GM18511 (cell line): ENCODE data around the gene FGD4.
"Not testable (repeated sequence)": the region's sequence is repeated elsewhere in the genome, so short reads cannot be mapped to it uniquely, and the experiment has no call there.

Experiments used
- ATAC-seq: cut with Tn5 transposase; IDR thresholded peaks from one replicate; pipeline ENCODE4 v1.9.1; 2021; ENCODE audit warnings: mild to moderate bottlenecking, moderate library complexity; ENCODE audit not compliant: unreplicated experiment

The FGD4 gene

DNA sequence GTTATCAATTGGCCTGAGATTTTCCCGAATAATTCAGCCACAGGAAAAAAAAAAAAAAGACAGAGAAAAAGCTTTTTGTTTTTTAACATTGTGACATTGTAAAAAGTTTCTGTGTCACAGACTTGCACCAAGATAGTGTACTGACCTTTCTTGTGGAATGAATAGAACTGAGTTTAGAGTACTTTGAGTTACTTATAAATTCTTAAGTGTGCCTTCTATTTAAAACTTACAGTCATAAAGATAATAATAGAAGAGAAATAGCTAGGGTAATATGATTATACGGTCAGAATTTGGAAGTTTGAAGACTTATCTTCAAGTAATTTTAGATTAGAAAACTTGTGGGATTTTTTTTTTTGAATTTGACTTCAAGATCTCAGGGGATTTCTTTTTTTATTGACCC, 88.8 kb downstream of the FGD4 start:
- no peak for ATAC-seq

DNA sequence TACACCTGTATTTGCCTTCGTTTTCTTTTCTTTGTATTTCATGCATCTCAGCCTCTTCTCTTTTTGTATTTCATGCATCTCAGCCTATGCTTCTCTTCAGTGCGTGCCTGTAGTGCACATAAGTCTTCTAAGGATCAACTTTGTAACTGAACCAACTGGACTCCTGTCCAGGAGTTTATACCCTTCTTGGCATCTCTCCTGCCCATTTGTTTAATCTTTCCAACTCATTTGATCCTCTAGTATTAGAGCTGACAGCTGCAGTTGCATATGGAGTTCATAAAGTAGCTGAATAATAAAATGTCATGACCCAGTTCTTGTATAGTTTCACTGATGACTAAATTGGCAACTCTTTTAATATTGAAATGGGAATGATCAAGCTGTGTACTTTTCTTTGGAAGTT, 89.7 kb downstream of the FGD4 start:
- no peak for ATAC-seq

DNA sequence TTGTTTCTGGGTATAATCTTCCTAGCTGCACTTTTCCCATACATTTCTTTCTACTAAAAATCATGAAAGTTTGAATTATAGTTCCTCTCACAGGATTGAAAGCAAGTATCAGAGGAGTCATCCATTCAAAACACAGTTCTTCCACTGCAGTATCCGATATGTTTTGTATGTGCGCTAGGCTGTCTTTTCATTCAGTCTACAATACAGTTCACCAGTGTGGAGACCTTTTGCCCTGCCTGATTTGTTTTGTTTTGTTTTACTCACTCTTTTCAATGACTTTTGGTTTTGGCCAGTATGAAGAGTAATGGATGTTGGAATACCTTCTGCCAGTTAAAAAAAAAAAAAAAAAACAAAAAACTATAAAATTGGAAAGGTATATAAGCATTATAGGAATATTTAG, 91.4 kb downstream of the FGD4 start:
- ATAC-seq = no peak

DNA sequence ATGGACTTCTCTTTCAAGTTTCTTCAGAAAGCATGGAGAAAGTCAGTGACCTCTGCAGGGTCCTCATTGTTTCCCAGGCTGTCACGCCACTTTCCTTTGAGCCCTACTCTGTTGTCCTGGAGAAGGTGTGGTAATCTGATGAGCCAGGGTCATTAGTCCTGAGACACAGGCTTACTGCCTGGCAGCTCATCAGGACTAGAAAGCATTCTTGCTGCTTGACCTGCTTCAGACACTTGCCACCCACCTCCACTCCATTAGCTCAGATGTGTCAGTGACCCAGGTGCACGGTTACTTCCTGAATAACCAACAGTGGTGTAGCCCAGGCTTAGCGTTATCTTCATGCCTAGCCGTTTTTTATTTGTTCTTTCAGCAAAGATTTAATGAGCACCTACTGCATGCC, 93.9 kb downstream of the FGD4 start:
- no peak for ATAC-seq

DNA sequence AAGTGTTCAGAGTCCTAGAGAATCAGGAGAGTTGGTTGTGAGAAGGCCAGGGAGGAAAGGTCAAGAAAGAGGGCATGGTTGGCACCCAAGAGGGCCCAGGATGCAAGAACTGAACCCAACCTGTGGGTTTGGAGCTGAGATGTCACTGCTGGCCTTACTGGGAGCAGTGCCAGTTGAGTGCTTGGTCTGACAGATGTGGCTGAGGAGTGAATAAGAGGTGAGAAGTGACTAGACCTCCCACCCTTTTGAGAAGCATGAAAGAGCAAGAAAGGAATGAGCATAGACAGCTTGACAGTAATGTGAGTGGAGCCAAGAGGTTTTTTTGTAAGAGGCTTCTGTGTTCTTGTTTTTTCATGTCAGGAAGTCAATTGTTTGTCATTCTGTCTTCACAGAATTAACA, 95.3 kb downstream of the FGD4 start:
- ATAC-seq = no peak

DNA sequence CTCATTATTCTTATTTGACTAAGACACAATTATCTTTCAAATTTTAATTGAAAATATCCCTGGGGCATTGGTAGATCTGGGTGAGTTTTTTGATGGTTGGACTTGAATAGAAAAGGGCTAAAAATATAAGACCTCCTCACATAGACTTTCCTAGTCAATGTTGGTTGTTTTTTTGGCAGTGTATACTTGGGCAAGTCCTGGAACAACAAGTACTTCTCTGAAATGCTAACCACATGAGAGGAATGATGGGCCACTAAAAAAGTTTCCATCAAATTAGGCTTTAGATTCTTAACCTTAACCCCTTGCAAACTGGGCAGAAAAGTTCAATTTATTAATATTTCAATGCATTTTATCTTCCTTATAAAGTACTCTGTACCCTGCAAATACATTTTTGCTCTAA, 97.6 kb downstream of the FGD4 start:
- ATAC-seq = no peak

DNA sequence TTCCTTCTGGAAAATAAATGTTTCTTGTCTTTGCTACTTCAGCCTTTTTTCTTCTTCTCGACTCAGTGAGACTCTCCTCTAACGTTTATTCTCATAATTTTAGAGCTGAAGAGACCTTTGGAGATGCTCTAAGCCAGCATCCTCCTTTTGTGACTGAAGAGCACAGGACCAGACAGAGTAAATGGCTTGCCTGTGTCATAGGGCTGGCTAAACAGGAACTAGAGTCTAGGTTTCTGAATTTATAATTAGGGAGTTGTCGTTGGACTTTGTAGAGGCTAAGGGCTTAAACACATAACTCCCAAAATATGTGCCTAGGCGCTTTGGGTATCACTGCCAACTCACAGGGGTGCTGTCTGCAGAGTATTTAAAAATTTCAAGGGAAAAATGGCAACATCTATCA, 98.5 kb downstream of the FGD4 start:
- no peak for ATAC-seq

DNA sequence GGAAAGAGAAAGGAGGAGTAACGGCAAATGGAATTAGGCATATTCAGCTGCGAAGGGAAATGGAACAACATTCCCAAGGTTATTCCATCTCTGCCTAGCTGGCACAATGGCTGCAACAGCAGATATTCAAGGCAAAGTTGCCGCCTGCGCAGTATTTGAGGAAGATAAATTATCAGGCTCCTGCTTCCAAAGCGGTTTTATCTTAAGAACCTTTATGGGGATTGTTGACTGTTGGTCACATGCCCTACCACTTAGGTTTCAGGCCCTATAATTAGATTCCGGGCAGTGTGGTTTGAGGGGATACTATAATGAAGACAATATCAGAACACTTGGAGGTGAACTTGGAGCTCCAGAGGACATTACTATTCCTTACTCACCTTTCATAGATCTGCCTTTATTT, 99.7 kb downstream of the FGD4 start:
- ATAC-seq = no peak

DNA sequence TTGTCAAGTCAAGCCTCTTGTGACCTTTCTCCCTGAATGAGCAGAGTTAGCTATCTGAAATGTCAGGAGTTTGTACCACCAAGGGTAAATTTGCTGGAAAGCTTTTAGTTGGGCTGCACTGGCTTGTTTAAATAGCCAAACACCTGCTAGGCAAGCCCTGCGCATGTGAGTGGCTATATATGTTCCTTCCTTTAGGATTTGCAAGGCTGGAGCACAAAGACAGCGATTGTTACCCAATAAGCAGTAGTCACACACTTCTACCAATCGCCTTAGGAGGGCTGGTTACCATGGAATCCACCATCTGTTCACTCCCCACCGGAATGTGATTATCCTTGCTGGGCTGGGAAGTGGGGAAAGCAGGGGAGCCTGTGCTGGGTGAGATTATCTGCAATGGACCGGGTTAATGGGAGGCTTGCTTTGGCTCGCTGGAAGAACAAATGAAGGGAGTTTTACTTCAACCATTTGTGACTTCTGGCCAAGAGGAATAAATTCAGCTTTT, 102.5 kb downstream of the FGD4 start:
- no peak for ATAC-seq

DNA sequence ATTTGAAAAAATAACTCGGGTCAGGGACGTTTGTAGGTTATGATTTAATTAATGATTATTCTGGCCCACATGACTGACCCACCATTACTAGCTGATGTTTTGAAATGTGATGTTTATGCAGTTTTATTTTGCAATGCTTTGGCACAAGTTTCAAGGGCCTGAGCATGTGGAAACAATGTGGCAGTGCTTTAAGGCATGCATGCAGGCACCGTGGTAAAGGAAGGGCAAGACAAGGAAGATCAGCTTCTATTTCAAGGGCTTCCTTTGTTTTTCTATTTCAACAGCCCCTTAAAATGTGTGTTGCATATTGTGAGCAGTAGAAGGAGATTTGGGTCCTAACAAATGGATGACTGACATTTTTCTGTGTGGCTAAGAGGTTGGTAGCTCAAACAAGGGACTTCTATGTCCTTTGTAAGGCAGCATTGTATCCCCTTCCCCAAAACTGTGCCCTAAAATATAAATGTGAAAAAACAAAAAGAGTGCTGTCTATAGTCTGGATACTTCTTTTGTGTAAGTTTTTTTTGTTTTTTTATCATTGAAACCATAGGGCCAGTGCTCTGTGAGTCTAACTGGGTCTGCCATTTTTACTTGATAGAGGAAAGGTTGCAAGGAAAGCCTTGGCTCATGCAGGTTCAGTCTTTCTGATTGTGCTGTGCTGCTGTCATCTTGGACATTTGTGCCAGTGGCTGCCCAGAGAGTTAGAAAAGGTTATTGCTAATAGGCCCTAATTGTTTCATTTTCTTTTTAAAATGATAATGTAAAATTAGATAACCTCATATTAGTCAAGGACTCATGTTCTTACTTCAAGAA, 103.5 kb downstream of the FGD4 start:
- no peak for ATAC-seq

DNA sequence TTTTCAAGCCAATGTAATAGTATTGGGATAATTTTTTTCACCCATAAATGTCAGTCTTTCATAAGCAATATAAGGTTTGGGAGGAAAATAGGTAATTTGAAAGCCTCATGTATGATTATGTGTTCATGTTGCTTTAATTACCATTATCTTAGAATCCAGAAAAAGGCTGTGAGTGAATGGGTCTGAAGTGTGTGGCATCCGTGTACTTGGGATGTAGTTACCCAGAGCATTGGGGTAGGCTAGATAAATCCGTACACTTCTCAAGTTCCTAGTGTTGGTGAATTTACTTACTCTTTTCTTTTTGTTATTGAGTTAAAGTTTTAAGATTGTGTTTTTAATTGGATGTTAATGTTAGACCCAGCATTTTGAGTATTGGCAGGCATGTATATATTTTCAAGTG, 104.4 kb downstream of the FGD4 start:
- no peak for ATAC-seq

DNA sequence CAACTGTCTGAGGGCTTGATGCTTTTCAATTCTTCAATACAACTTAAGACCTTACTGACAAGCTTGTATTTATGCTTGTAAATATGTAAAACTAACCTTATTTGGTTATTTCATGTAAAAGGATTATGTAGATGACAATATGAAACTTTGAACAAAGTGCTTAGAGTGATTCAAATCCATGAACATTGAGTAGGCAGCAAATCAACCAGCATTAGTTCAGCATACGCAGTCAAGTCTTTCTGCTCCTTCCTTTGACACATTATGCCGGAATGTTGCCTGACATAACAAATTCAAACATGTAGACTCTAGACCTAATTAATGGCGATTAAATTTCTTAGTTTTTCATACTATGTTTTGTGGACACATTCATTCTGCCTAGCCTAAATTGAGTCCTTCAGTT, 105.2 kb downstream of the FGD4 start:
- ATAC-seq = no peak

DNA sequence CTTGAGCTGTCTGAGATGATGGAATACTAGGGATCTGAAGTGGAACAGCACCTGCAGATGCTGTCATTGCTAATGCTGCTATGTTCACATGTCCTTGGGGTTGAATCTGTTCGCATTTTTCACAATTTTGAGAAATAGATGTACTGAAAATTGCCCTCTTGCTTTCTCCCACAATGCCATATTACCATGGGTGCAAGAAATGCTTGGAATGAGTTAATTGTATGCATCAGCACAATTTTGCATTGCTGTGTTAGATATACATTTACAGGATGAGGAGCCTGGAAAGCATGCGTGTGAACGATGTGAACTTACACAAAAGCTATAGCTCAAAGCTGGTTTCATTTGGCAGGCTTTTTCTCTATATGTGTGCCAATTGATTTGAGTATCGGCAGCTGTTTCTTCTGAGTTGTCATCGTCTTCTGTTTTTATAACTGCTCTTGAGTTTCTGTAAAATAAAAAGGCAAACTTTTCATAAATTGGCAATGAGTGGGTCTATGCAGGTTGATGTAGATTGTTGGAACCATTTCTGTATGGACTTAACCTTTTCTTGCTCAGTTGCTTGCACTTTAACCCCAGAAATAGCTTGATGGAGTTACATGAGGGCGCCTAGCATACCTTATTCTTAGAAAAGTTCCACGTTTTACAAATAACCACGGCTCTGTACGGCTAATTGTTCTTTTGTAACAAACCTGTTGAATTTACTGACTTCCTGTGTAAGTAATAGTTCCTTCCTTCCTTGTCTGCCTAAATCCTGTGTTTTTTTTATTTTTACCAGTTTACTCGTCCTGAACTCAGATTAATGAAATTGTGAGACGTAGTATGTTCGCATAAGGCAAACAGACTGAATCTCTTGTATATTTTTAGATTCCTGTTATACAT, 105.9 kb downstream of the FGD4 start:
- no peak for ATAC-seq

DNA sequence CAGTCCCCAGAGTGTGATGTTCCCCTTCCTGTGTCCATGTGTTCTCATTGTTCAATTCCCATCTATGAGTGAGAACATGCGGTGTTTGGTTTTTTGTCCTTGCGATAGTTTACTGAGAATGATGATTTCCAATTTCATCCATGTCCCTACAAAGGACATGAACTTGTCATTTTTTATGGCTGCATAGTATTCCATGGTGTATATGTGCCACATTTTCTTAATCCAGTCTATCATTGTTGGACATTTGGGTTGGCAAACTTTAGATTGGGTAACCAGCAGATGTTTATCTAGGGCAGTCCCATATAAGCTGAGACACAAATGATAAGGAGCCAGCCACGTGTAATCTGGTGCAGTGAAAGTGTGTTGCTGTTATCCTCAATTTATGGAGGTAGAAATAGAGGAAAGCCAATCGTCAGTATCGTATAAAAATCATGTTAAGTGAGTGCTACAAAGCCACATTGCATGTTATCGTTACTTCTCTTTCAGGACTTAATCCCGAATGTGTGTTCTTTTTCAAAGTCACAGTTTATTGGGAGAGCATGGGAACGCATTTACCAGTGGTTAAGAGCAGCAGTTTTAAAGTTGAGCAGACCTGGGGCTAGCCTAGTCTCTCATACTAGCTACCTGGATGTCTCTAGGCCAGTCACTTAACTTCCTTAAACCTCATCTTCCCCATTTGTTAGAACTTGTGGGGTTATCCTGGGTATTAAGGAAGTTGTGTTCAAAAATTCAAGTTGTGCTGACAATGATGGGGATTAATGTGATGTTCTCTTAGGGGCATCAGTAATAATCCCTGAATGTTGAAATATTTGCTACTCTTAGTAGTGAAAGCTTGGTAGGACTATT, 108.0 kb downstream of the FGD4 start:
- ATAC-seq = not testable (repeated sequence)

DNA sequence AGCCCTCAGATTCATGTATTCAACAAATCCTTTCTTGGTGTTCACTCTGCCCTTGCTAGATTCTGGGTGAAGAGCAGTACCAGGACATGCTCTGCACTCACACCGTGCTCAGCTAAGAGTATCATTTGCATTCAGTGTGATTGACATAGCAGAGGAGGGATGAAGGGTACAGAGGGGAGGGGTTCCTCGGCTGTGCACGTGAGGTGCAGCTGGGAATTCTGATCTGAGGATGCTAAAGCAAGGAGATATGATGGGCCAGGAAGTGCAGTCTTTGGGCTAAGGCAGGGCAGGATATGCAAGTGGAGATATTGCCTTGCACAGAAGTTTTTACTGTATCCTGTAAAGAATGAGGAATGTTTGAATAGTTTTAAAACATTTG, 108.6 kb downstream of the FGD4 start:
- no peak for ATAC-seq

DNA sequence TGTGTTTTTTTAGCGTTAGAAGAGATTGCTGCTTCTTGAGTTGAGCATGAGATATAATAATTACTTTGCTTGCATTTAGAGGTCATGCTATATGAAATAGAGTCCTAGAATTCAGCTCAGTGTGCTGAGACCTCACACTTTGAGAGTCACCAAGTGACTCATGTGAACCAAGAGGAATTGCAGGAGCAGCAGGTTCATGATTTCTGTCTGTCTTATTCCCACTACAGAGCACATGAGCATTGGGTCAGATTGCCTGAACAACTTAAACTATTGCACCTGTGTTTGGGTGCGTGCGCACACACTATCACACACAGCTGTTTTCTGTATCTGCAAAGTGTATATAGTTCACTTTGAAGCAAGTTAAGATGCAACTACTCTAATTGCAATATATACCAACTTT, 109.3 kb downstream of the FGD4 start:
- ATAC-seq = no peak

DNA sequence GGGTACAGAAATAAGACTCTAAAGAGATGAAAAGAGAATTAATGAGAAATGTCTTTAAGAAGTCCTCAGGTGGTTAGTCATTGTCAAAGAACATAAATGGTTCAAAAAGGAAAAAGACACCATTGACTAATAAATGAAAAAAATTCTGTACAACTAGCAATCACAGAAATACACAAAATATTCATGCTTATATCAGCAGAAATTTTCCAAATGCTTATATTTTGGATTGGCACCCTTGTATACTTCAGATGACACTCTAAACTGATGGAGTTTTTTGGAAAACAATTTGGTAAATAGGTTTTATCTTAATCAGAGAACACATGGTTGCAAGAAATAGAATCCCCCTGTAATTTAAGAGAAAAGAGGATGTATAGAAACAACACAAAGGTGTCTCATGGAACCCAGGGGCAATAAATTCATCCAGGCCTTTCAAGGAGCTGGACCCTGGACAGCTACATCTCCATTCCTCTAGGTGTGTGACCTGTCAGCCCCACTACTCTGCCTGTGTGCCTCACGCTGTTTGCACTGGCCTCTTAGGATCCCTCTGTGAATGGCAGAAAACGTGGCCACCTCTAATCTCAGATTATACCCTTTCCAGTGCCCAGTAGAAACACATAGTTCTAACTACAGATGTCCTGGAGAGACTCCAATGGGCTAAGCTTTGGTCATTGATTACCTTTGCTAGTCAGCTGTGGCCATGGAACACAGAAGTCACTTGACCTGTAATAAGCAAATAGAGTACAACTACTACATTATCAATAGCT, 110.2 kb downstream of the FGD4 start:
- no peak for ATAC-seq

DNA sequence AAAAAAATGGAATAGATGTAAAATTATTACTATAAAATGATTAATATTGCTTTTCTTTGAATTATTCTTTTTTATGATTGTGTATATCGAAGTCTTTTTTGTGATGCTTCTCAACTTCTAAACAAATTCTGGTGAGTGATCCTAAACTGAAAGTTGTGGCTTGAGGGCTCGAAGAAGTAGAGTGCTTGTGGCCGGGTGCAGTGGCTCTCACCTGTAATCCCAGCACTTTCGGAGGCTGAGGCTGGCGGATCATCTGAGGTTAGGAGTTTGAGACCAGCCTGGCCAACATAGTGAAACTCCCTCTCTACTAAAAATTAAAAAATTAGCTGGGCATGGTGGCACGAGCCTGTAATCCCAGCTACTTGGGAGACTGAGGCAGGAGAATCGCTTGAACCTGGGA, 112.6 kb downstream of the FGD4 start:
- not testable (repeated sequence) for ATAC-seq

DNA sequence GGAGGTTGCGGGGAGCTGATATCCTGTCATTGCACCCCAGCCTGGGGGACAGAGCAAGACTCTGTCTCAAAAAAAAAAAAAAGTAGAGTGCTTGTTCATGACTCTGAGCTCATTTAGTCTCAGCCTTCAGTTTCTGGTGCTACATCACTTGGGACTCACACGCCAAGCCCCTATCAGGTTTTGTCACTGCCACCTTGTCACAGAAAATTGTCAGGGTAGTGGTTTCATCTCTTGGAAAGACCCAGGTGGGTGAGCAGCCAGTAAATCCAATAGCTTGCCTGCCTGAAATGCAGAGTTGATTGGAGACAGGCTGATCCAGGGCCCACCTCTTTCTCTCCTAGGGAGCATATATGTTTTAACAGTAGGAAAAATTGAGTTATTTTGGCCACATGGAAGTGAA, 113.0 kb downstream of the FGD4 start:
- ATAC-seq = no peak

DNA sequence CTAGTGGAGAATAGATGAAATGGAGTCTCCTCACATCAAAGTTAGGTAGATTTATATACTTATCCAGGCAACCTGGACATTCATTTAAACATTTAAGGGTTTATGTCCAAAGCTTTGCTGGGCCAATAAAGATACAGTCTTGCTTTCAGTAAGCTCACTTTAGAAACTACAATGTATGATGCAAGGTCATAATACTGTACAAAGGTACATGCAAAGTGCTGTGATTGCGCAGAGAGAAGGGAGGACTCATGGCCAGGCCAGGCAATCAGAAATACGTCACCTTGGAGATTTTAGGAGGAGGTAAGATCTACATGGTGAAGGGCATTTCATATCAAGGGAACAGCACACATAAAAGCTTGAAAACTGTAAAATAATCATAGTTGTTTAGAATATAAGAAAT, 113.6 kb downstream of the FGD4 start:
- ATAC-seq = no peak
